Stimulated activated CD4-positive, alpha-beta T cell treated with anti-CD3 and anti-CD28 coated beads, Interleukin-1b, Interleukin-23, amount 100 ng/mL, for 24 hours (primary cell): ENCODE data around the gene CMSS1.
"Not testable (repeated sequence)": the region's sequence is repeated elsewhere in the genome, so short reads cannot be mapped to it uniquely, and the experiment has no call there.

Source experiments
- DNase-seq, 4 experiments: peaks; one replicate each; pipeline ENCODE4 v3.0.0-alpha.2; 2020; ENCODE audit warnings: low read depth in 4 of 4, low spot score in 1 of 4

CMSS1 gene

DNA sequence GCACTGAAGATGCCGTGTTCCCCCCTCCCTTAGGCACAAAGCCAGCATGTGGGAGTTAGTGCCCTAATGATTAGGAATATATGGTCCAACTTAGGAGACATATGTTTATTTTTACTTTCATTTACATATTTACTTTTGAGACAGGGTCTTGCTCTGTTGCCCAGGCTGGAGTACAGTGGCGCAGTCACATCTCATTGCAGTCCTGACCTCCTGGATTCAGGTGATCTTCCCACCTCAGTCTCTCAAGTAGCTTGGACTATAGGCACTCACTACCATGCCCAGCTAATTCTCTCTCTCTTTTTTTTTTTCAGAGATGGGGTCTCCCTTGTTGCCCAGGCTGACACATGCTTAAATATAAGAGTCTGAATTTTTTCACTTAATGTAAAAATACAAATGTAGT is 391.5 kb downstream of the CMSS1 start:
- DNase-seq = no peak

DNA sequence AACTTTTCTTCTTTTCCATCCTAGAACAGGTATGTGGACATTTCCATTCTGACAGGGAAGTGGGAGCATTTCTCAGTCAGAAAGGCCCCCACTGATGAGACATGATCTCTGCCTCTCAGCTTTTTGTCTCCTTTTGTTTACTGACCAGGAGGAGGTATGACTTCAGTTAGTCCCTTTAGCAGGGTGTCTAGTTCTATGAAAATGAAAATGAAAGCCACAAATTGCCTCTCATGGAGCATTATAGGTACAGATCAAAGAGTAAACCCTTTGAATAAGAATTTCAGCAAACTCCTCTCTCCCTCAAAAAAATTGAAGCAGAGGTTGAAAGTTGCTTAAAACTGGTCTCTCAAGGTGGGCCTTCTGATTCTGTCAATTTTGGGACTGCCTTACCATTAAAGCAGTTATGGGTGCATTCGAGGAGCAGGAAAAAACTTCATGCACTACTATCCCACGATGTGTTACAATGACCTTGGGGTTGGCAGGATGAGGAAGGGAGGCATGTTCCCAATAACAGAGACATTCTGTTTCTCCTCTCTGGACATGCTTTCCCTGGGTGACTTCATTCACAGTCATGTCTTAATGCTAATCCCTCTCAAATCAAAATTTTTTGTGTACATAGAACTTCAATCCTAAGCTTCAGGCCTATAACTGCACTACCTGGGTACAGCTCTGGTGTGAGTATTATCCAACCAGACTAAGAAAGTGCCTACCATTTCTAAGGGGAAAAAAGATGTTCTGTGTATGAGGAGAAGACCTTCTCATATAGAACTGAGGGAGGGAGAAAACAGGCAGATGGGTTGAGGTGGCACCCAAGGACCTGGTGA is 392.5 kb downstream of the CMSS1 start:
- no peak for DNase-seq

DNA sequence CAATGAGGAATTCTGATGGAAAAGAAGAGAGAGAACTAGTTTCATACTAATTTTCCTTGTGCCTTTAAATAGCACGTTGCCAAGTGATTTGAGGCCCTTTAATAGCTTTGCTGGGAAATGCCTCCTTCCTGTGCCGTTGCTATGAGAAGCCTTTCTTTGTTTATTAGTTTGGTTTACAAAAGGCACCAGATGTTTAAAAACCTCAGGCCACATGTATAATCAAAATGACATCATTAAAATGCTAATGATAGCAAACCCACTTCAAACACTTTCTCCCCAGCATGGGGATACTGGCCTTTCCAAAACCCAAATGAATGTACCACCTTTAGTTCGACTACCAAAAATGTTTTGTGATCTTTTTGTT is 393.1 kb downstream of the CMSS1 start:
- DNase-seq = no peak

DNA sequence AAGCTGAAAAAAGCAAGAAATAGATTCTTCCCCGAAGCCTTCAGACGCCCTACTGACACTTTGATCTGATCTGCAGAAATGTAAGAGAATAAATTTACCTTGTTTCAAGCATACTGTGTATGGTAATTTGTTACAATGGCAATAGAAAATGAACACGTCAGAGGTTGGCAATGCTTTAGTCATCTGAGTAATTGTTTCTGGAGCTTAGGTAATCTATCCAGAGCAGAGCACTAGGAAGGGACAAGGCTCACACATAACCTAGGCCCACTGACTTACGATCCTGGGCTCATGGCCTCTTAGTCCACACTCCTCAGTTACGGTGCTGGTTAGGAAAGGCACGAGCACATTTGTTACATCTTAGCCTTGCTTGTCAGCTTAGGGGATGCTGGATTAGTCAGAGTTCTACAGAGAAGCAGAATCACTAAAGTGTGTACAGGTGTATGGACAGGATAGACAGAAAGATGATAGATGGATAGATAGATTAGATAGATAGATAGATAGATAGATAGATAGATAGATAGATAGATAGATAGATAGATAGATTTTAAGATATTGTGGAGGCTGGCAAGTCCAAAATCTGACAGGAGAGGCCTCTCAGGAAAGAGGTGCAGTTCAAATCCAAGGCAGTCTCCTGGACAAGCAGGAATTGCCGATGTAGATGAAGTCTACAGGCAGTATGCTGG is 396.4 kb downstream of the CMSS1 start:
- no peak for DNase-seq

DNA sequence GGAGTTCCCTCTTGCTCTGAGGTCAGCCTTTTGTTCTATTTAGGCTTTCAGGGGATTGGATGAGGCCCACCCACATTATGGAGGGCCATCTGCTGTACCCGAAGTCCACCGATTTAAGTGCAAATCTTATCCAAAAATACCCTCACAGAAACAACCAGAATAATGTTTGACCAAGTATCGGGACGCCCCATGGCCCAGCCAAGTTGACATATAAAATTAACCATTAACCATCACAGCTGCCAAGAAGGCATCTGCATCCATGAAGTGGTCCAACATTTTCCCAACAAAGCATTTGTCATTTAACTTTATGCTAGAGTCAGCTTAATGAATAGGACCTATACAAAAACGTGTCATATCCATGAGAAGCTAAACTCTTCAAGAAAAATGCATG is 396.9 kb downstream of the CMSS1 start:
- no peak for DNase-seq

DNA sequence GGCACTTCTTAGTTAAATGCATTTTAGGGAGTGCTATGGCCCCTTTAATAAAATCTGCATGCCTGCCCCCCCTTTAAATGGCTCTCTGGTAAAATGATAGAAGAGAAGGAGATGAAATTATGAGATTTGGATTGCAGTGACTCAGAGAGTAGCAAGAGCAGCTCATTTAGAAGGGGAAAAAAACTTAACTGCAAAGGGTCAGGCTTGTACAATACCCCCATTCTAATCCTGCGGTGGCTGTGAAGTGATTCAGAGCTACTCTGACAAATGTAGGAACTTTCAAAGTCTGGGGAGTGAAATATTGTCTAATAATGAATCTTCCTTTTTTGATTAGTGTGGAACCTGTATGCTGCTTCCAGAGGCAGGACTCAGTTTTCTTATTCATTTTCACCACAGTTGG is 399.1 kb downstream of the CMSS1 start:
- no peak for DNase-seq

DNA sequence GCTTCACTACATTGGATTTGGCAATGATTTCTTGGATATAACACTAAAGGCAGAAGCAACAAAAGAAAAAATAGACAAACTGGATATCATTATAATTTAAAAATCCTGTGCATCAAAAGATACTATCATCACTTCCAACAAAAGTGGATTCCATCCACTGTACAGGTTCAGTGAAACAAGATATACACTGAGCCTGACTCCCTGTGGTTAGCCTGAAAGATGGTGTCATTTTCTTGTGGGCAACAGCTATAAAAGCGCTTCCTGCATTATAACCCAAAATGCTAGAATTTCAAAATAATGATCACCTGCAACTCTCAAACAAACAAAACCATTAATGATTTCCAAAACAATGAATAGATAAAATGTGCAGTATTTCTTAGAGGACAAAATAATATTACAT is 403.5 kb downstream of the CMSS1 start:
- no peak for DNase-seq

DNA sequence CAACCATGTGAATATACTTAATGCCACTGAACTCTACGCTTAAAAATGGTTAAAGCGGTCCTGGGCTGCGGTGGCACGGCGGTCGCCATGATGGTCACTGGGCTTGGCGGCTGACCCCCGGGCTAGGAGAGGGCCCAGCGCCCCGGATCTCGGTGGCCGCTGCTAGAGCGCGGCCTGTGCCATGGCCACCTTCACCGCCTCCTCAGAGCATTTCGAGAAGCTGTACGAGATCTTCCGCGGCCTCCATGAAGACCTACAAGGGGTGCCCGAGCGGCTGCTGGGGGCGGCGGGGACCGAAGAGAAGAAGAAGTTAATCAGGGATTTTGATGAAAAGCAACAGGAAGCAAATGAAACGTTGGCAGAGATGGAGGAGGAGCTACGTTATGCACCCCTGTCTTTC is 407.5 kb downstream of the CMSS1 start:
- DNase-seq = no peak

DNA sequence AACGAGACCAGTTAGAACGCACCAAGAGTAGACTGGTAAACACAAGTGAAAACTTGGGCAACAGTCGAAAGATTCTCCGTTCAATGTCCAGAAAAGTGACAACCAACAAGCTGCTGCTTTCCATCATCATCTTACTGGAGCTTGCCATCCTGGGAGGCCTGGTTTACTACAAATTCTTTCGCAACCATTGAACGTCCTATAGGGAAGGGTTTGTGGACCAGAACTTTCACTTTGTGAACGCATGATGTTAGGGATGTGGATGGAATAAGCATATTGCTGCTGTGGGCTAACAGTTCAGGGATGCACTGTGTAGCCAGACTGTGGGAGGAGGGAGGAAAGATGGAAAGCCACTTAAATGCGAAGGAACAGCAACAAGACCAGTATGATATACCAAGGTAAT is 408.2 kb downstream of the CMSS1 start:
- no peak for DNase-seq

DNA sequence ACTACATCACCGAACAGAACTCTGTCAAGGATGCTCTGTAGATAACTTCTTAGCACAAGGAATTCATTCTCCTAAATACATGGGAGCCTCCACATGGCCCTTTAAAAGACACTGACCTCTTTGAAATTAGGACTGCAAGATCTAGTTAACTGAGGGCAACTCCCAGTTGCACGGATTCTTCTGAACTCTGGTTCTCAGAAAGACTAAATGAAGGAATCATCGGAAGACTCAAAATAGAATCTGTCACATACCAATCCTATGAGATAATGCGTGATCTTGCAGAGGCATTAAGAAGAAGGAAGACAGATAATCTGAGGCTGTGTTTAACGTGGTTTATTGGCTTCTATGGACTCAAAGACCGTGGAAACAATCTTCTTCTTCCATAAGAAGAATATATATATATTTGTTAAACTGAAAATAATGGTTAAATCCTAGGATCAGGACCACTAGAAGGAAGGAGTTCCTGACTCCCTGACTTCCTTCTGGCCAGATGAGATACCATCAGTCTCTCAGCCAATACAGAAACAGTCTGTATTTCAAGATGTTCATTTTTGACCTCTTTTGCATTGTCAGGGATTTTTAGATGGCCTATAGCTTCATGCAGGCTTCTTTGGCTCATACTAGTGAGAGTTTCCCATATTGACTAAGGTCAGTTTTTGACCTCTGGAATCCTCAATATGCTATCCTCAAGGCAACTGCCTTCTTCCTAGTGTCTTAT is 409.2 kb downstream of the CMSS1 start:
- no peak for DNase-seq

DNA sequence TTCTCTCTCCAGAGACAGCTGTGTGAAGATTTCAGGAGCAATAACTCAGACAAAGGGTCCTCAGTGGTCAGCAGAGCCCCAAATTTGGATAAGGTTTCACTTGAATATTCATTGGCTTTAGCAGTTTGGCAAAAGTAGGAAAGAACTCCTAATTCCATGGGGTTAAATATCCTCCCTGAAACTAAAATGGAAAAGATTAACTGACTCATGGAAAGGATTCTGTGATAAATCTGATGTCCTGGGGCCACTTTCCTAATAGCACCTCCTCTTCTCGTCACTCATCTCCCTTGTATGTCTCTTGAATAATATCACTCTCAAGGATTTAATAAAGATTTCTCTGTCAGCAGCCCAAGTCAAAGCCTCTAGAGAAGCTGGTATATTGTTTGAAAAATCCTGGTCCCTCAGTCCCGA is 409.9 kb downstream of the CMSS1 start:
- no peak for DNase-seq

DNA sequence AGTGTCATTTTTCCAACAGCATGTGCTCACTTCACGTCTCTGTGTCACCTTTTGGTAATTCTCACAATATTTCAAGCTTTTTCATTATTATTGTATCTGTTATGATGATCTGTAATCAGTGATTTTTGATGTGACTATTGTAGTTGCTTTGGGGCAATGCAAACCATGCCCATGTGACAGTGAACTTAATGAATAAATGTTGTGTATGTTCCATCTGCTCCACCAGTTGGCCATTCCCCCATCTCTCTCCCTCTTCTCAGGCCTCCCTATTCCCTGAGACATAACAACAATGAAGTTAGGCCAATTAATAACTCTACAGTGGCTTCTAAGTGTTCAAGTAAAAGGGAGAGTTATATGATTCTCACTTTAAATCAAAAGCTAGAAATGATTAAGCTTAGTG is 410.6 kb downstream of the CMSS1 start:
- no peak for DNase-seq

DNA sequence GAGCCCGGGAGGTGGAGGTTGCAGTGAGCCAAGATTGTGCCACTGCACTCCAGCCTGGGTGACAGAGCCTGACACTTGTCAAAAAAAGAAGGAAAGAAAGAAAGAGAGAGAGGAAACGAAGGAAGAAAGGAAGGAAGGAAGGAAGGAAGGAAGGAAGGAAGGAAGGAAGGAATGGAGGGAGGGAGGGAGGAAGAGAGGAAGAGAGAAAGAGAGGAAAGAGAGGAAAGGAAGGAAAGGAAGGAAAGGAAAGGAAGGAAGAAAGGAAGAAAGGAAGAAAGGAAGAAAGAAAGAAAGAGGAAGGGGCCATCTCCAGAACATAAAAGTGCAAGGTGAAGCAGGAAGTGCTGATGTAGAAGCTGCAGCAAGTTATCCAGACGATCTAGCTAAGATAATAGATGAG is 411.5 kb downstream of the CMSS1 start:
- not testable (repeated sequence) for DNase-seq

DNA sequence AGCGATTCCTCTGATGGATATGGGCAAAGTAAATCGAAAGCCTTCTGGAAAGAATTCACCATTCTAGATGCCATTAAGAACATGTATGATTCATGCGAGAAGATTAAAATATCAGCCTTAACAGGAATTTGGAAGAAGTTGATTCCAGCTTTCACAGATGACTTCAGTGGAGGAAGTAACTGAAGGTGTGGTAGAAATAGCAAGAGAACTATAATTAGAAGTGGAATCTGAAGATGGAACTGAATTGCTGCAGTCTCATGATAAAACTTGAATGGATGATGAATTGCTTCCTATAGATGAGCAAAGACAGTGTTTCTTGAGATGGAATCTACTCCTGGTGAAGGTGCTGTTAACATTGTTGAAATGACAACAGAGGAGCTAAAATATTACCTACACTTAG is 413.0 kb downstream of the CMSS1 start:
- no peak for DNase-seq
